ENCODE results near the gene GALK1. TPM values are rescaled to one million over a fixed set of nuclear protein-coding genes. Genes with fewer than 3 reads are reported as not detected.

Gene GALK1
- total RNA-seq, 1 donor from 2014 or later = 13.4 TPM

GRCh38 chr17:75777296-75777922, 12.4 kb upstream of the GALK1 start:
- H3K27me3 ChIP-seq (ENCODE audit: control insufficient read depth, insufficient read depth, low read length) = no peaks in the 10 kb centered on the region
- H3K36me3 ChIP-seq (ENCODE audit: control insufficient read depth, insufficient read depth, low read length) = peaks cover 5% of the 10 kb centered on the region
- no peak for TF ChIP-seq CTCF (IDR thresholded peaks at IDR 0.05; ENCODE audit: insufficient read depth, low read length, severe bottlenecking)
- FAIRE-seq (no peak), DNase-seq (ENCODE audit: low read depth) (no peak)
- peak overlapping the region; percentile 61 for H3K4me3 ChIP-seq (ENCODE audit: low read depth, low read length)

- Histone ChIP-seq H3K36me3 (ENCODE audit: control insufficient read depth, insufficient read depth, low read length) (peaks cover 5% of the 10 kb centered on the region), H3K27me3 (ENCODE audit: control insufficient read depth, insufficient read depth, low read length) (no peaks in the 10 kb centered on the region), H3K4me3 (ENCODE audit: low read depth, low read length) (no peak overlapping the region)
- peak; percentile 41 for DNase-seq (ENCODE audit: low read depth)
- TF ChIP-seq CTCF (IDR thresholded peaks at IDR 0.05; ENCODE audit: insufficient read depth, low read length, severe bottlenecking) = no peak
- FAIRE-seq = no peak
These were observed 11.6 kb upstream of the GALK1 start for GRCh38 chr17:75776386-75777295.

GRCh38 chr17:75774991-75775668, 10.1 kb upstream of the GALK1 start:
- DNase-seq (ENCODE audit: low read depth) (peak; percentile 79), FAIRE-seq (no peak)
- no peaks in the 10 kb centered on the region for H3K27me3 ChIP-seq (ENCODE audit: control insufficient read depth, insufficient read depth, low read length)
- no peak overlapping the region for H3K4me3 ChIP-seq (ENCODE audit: low read depth, low read length)
- TF ChIP-seq CTCF (IDR thresholded peaks at IDR 0.05; ENCODE audit: insufficient read depth, low read length, severe bottlenecking) = no peak
- H3K36me3 ChIP-seq (ENCODE audit: control insufficient read depth, insufficient read depth, low read length) = peaks cover 5% of the 10 kb centered on the region

GRCh38 chr17:75774471-75774990, 9.5 kb upstream of the GALK1 start:
- TF ChIP-seq CTCF (IDR thresholded peaks at IDR 0.05; ENCODE audit: insufficient read depth, low read length, severe bottlenecking) = no peak
- no peak for FAIRE-seq
- Histone ChIP-seq H3K4me3 (ENCODE audit: low read depth, low read length) (no peak overlapping the region), H3K36me3 (ENCODE audit: control insufficient read depth, insufficient read depth, low read length) (peaks cover 5% of the 10 kb centered on the region), H3K27me3 (ENCODE audit: control insufficient read depth, insufficient read depth, low read length) (no peaks in the 10 kb centered on the region)
- no peak for DNase-seq (ENCODE audit: low read depth)

- H3K36me3 ChIP-seq (ENCODE audit: control insufficient read depth, insufficient read depth, low read length) = peaks cover 5% of the 10 kb centered on the region
- no peak overlapping the region for H3K4me3 ChIP-seq (ENCODE audit: low read depth, low read length)
- no peak for TF ChIP-seq CTCF (IDR thresholded peaks at IDR 0.05; ENCODE audit: insufficient read depth, low read length, severe bottlenecking)
- no peaks in the 10 kb centered on the region for H3K27me3 ChIP-seq (ENCODE audit: control insufficient read depth, insufficient read depth, low read length)
- DNase-seq (ENCODE audit: low read depth) (no peak), FAIRE-seq (no peak)
These were observed 8.9 kb upstream of the GALK1 start for GRCh38 chr17:75773808-75774470.
